ENCODE data around the gene ZIC4.

The ZIC4 gene

GRCh38 chr3:147368561-147369221 lies 37.7 kb downstream of the ZIC4 start:
- DNase-seq: no peak

GRCh38 chr3:147368151-147368550 lies 38.2 kb downstream of the ZIC4 start:
- DNase-seq: no peak

GRCh38 chr3:147367676-147368075 lies 38.7 kb downstream of the ZIC4 start:
- DNase-seq: no peak

- DNase-seq: no peak
These were observed 40.9 kb downstream of the ZIC4 start for GRCh38 chr3:147365196-147366115.

- DNase-seq: no peak
These were observed 41.6 kb downstream of the ZIC4 start for GRCh38 chr3:147364771-147365170.

GRCh38 chr3:147361454-147362420 lies 44.6 kb downstream of the ZIC4 start:
- DNase-seq: peak; percentile 28

GRCh38 chr3:147360646-147361453 lies 45.5 kb downstream of the ZIC4 start:
- DNase-seq: no peak

- no peak for DNase-seq
These were observed 46.3 kb downstream of the ZIC4 start for GRCh38 chr3:147360051-147360439.

- no peak for DNase-seq
These were observed 46.9 kb downstream of the ZIC4 start for GRCh38 chr3:147359177-147360050.

- no peak for DNase-seq
These were observed 48.0 kb downstream of the ZIC4 start for GRCh38 chr3:147358144-147358992.

- DNase-seq: no peak
These were observed 49.1 kb downstream of the ZIC4 start for GRCh38 chr3:147356909-147357900.

- no peak for DNase-seq
These were observed 50.0 kb downstream of the ZIC4 start for GRCh38 chr3:147356145-147356908.

- no peak for DNase-seq
These were observed 50.6 kb downstream of the ZIC4 start for GRCh38 chr3:147355753-147356090.

- no peak for DNase-seq
These were observed 51.1 kb downstream of the ZIC4 start for GRCh38 chr3:147355084-147355752.

- no peak for DNase-seq
These were observed 51.7 kb downstream of the ZIC4 start for GRCh38 chr3:147354623-147355022.

- DNase-seq: no peak
These were observed 55.0 kb downstream of the ZIC4 start for GRCh38 chr3:147351301-147351700.

GRCh38 chr3:147348976-147349375 lies 57.4 kb downstream of the ZIC4 start:
- no peak for DNase-seq

GRCh38 chr3:147343926-147344325 lies 62.4 kb downstream of the ZIC4 start:
- DNase-seq: no peak
